ENCODE results near the gene PPIP5K1.
"Not testable (repeated sequence)": the region's sequence is repeated elsewhere in the genome, so short reads cannot be mapped to it uniquely, and the experiment has no call there.

Gene PPIP5K1

DNA sequence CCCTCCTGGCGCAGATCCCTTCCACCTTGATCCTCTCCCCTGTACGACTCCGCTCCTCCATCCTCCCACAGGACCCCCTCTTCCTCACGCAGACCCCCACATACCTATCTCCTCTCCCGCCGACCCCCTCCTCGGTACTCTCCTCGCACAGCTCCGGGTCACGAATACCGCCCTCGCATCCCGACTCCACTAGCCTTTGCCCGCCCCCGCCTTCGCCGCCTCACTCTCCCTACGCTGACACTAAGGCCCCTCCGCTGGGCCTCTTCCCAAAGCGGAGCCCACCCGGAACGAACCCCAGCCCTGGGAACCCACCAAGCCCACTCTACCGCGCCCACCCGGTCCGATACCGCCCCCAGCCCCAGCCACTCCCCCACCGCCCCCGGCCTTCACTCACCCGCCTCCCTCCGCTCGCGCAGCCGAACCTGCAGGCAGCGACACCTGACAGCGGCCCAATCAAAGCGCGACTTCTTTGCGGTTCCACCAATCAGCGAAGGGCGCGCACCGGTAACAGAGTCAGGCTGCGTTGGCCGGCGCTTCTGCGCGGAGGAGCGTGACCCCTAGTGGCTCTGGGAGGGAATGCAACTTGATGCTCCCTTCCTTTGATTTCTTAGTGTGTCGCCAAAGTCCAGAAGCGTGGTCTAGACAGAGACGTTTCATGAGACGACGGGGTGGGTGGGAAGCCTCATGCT, at the start of gene PPIP5K1:
TSS of gene PPIP5K1 (minus strand) at position 431 of the 689 bp plus-strand sequence. CDS start 5,704 bp downstream, outside the sequence.
- not testable (repeated sequence) for DNase-seq (ENCODE audit: low spot score)

DNA sequence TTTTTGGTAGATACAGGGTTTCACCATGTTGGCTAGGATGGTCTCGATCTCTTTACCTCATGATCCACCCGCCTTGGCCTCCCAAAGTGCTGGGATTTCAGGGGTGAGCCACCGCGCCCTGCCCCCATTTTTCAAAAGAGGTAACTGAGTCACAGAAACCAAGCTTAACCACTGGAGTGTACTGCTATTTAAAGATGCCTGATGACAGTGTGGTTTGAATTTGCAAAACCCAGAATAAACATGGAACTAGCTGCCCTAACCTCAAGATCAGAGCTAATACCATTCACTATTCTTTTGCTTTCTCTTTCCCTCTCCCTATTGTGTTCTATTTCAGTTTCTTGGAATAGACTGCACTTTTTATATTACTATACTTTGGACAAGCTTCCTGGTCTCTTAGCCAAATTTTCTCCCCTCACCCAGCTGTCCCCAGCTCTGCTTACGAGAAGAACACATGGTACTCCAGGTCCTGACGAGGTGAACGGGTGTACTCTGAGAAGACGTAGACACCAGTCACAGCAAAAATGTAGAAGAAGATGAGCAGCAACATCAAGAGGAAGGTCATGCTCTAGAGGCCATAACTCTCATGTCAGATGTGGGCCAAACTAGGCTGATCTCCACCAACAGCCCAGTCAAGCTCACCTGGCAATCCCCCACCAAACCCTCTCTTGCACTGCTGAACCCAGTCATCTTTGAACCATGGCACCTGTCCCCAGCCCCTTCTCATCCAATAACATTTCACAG, 48.6 kb upstream of the PPIP5K1 start:
- not testable (repeated sequence) for DNase-seq (ENCODE audit: low spot score)

DNA sequence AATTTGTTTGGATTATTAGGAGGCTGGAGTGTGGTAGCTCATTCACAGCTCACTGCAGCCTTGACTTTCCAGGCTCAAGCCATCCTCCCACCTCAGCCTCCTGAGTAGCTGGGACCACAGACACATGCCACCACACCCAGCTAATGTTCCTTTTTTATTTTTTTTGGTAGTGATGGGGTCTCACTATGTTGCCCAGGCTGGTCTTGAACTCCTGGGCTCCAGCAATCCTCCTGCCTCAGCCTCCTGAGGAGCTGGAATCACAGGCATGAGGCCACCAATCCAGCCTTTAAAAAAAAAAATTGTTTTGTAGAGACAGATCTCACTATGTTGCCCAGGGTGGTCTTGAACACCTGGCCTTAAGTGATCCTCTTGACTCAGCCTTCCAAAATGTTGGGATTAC, 36.9 kb upstream of the PPIP5K1 start:
- not testable (repeated sequence) for DNase-seq (ENCODE audit: low spot score)

DNA sequence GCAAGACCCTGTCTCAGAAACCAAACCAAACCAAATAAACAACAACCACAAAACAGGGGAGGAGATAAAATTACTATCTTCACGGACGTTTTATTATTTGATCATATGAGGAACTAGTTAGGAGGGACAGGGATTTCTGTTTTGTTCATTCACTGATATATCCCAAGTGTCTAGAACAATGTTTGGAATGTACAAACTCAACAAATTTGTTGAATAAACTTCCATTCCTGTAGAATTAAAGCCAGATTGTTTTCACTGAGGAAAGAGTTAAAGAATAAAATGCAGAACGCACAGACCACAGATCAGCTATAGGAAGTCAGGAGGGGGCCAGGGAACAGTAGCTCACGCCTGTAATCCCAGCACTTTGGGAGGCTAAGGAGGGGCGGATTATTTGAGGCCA, 35.1 kb upstream of the PPIP5K1 start:
- DNase-seq (ENCODE audit: low spot score): no peak

DNA sequence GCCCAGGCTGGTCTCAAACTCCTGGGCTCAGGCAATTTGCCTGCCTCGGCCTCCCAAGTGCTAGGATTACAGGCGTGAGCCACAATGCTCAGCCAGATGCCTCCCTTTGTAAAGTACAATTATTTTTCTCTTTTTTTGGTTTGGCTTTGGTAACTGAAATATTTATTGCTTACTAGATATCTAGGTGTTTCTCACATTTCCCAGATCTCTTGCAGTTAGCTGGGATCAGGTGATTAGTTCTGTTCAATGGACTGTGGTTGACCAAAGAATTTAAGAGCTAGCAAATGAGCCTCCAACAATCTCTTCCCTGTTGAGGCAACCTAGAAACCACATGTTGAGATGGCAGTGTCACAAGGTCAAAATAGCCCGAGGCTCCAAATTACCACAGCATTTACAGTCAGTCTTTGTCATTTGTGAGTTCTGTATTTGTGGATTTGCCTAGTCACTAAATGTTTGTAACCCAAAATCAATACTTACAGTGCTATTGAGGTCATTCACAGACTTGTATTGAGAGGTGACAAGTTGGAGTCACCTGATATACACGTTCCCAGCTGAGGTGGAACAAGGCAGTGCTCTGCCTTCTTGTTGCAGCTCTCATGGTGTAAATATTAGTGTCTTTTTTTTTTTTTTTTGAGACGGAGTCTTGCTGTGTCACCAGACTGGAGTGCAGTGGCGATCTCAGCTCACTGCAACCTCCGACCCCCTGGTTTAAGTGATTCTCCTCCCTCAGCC, 32.2 kb upstream of the PPIP5K1 start:
- DNase-seq (ENCODE audit: low spot score): not testable (repeated sequence)

DNA sequence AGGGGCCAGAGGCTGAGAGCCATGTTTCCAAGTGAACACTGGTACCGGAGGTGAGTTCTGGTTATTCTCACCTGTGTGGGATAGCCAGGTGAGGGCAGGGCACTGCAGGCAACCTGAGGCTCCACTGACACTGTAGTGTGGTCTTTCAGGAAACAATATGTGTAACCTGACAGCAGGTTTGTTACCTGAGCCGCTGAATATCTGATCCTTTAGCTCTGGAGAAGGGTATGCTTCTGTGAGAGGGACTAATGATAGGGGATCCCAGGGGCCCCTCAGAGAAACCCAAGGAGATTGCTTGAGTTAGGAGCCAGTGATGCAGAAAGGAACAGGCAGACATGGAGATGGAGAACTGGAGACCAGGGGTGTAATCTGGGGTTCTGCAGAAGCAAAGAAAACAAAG, 28.7 kb upstream of the PPIP5K1 start, which contains the start of gene STRC:
TSS of gene STRC (minus strand) at position 101 of the 400 bp plus-strand sequence. CDS start at position 23, 78 bp downstream.
- not testable (repeated sequence) for DNase-seq (ENCODE audit: low spot score)

DNA sequence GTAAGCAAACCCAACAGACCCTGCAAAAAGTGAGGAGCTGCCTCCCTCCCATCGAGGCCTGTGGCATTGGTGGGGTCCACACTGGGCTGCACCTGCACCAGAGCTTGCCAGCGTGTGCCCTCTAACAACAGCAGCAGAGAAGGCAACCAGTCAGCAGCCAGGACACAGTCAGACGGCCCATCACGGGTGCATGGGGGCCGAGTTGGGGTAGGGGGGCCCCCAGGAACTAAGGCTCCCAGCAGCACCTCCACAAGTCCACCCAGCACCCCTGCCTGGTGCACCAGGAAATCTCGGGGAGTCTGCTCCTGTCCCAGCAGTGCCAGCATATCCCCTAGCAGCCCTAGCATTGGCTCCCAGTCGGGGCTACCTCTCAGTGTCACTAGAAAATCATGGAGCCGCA, 27.7 kb upstream of the PPIP5K1 start:
- not testable (repeated sequence) for DNase-seq (ENCODE audit: low spot score)

DNA sequence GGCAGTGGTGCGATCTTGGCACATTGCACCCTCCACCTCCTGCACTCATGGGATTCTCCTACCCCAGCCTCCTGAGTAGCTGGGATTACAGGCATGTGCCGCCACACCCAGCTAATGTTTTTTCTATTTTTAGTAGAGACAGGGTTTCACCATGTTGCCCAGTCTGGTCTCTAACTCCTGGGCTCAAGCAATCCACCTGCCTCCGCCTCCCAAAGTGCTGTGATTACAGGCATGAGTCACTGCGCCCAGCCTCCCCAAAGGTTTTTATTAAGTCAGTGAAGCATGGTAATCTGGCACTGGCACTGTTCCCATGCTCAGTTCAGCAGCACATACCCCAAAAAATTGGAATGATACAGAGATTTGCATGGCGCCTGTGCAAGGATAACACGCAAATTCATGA, 12.2 kb upstream of the PPIP5K1 start:
- not testable (repeated sequence) for DNase-seq (ENCODE audit: low spot score)

DNA sequence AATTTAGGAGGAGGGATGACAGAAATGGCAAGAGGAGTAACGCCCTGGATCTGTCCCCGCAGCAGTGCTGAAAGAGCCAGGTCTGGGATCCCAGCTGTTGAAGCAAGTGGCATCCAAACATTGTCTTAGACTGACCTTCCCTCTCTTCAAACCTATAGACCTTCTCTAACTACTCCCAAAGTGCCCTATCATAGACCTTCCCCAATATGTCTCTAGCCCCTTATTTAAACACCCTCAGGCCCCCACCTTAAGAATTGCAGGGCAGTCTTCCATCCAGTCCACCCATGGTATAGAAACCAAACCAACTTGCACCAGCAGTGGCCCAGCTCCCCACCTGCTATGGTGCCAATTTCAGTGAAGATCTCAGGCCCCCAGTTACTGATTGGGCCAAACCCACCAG, 10.2 kb upstream of the PPIP5K1 start:
- DNase-seq (ENCODE audit: low spot score): not testable (repeated sequence)

DNA sequence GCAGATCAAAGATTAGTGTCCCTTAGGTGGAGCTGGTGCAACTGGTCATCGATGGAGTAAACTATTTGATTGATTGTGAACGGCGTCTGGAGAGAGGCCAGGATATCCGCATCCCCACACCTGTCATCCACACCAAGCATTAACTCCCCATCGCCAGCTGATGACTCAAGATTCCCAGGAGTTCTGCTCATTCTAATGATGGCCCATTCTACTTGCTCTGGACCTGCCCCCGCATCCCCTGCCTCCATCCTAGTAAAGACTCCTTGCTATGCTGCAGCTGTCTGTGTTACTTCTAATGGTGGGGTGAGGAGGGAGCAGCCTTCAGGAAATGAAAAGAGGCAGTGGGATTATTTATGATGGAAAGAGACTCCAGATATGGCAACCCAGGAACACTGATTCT, 9.1 kb upstream of the PPIP5K1 start:
- not testable (repeated sequence) for DNase-seq (ENCODE audit: low spot score)

DNA sequence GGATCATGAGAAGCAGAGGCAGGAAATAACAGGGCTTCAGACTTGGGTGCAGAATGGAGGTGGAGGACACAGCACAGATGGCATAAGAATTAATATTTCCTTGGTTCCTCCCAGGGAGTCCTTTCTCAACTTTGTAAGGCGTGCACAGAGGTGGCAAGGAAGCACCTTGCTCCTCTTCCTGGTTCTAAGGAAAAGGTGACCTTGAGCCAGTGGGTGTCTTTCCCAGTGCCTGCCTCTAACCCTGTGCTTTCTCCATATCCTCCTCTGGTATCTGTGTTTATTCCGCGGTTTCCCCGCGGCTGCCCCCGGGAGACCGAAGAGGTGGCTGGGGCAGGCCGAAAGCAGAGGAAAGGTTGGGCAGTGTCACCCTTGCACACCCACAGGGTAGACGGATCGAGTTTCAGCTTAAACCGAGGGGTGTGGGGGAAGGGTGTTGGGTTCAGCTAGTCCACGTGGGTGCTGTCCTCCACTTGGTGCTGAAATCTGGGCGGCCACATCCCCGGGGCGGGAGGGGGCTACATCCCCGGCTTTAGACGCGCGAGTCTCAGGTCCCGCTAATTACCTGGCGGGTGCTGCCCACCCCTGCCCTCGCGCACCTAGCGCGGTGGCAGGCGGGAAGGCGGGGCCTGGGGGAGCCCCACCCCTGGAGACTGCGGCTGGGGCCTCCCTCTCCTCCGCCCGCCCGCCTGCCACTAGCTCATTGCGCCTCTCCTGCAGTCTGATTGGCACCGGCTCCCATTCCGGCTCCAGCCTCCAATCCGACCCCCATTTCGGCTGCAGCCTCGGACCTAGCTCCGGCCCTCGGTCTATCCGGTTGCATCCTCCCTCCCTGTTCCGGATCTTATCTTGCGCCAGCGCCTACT, 3.6 kb upstream of the PPIP5K1 start, which contains the start of gene CKMT1B:
TSS of gene CKMT1B (plus strand) at position 700 of the 863 bp plus-strand sequence. CDS start 192 bp downstream, outside the sequence.
- DNase-seq (ENCODE audit: low spot score): not testable (repeated sequence)

DNA sequence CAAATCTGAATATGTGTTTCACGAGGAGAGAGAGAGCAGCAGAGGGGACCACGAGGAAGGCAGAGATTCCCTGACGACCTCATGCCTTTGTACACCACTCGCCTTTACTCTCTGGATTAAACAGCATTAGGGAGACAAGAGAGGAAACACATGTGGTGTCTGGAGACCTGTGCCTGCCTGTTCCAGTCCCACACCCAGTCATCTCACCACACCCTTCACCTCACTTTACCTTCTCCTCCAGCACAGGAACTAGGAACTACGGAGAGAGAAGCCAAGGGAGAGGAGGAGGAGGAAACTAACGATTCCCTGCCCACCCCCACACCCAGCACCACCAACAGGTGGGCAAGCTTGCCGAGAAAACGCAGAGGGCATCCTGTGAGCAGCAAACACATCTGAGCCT, 2.8 kb upstream of the PPIP5K1 start:
- DNase-seq (ENCODE audit: low spot score): not testable (repeated sequence)

DNA sequence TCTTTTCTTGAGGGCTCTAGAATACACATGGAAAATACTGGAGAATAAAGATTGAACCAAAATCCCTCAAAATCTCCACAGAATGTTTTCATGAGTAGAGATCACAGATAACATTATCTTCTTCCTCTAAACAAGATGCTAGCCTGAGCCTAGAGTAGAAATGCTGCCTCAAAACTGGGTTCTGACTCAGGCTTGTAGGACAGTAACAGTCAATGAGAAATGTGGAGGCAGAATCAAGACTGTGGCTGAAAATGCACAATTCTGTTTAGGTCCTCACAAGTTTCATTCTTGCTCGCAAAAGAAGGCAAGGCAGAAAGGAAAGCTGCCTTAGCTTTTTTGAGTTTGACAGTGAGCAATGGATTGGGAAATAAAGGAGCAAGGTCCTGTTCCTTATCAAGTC, 15.4 kb downstream of the PPIP5K1 start:
- DNase-seq (ENCODE audit: low spot score): not testable (repeated sequence)

DNA sequence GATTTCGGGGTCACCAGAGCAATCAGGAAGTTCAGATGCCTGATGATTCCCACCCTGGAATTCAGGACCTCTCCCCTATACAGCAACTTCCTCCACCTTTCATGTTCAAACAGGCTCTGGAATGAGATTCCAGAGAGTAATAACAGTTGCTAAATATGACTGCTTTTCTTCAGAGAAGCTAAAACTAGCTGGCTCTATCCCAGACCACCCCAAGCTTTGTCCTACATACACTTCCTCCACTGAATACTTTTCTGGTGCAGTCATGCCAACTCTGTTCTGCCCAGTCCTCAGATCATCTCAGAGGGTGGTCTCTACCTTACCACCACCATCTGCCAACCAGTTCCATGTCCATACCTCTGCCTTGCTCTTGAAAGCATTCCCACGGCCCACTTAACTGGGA, 23.4 kb downstream of the PPIP5K1 start:
- not testable (repeated sequence) for DNase-seq (ENCODE audit: low spot score)

DNA sequence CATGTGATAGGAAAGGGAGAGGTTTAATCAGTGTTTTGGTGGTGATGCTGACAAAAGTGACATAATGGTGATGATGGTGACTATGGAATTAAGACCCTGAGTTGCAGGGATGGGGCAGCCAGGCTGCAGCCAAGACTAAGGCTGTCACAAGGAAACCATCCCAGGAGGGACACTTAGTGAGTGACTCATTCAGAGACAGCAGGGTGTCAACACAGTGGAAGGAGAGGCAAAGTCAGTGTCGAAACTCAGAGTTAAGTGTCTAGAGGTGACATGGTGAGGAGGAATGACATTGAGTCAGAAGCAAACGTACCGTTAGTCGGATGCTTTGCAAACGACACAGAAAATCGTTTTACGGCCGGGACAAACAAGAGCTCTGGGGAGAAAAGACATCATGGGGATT, 26.2 kb downstream of the PPIP5K1 start:
- DNase-seq (ENCODE audit: low spot score): not testable (repeated sequence)

DNA sequence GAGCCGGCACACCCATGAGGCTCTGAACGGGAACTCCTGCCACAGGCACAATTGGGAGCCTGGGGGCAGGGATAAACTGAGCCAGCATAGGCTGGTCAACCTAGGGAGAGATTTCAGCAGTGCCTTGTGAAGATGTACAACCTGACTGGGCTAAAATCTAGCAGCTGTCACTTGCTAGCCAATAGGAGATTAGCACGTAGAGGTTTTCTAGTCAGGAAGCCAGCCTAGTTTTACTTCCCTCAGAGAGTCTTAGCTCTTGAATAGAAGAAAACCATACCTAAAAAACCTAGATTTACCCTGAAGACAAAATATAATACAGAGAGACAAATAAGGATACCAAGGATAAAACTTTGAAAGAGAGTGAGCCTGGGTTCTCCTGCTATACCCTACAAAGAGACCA, 27.3 kb downstream of the PPIP5K1 start:
- DNase-seq (ENCODE audit: low spot score): not testable (repeated sequence)

DNA sequence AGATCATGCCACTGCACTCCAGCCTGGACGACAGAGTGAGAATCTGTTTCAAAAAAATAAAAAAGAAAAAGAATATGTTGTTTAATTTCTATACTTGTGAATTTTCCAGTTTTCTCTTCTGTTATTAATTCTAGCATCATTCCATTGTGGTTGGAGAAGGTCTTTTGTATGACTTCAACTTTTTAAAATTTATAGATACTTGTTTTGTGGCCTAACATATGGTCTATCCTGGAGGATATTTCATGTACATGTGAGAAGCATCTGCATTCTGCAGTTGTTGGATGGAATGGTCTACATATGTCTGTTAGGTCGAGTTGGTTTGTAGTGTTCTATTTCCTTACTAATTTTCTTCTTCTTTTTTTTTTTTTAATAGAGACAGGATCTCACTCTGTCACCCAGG, 37.0 kb downstream of the PPIP5K1 start:
- DNase-seq (ENCODE audit: low spot score): no peak

DNA sequence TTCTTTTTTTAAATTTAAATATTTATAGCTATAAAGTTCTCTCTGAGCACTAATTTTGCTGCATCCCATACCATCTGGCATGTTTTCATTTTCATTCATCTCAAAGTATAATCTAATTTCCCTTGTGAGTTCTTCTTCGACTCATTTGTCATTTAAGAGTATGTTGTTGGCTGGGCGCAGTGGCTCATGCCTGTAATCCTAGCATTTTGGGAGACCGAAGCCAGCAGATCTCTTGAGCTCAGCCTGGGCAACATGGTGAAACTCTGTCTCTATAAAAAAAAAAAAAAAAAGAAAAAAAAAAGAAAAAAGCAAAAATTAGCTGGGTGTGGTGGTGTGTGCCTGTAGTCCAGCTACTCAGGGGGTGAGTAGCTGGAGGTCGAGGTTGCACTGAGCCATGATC, 37.8 kb downstream of the PPIP5K1 start:
- DNase-seq (ENCODE audit: low spot score): no peak

DNA sequence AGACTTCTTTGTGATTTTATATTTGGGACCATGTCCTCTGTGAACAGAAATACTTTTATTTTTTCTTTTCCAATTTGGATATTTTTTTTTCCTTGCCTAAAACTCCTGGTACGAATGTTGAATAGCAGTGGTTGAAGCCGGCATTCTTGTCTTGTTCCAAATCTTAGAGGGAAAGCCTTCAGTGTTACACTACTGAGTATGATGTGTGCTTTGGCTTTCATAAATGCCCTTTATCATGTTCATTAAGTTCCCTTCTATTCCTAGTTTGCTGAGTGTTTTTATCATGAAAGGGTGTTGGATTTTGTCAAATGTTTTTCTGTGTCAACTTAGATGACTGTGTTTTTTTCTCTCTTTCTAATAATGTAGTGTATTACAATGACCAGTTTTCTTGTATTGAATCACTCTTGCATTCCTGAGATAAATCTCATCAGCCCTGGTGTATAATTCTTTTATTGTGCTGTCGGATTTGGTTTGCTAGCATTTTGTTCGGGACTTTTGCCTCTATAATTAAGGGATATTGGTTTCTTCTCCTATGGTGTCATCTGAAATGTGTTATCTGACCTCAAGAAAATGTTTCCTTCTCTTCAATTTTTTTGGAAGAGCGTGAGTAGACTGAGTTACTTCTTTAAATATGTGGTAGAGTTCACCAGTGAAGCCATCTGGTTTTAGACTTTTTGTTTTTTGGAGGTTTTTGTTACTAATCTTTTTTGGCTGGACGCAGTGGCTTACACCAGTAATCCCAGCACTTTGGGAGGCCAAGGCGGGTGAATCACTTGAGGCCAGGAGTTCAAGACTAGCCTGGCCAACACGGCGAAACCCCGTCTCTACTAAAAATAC, 39.3 kb downstream of the PPIP5K1 start:
- no peak for DNase-seq (ENCODE audit: low spot score)

DNA sequence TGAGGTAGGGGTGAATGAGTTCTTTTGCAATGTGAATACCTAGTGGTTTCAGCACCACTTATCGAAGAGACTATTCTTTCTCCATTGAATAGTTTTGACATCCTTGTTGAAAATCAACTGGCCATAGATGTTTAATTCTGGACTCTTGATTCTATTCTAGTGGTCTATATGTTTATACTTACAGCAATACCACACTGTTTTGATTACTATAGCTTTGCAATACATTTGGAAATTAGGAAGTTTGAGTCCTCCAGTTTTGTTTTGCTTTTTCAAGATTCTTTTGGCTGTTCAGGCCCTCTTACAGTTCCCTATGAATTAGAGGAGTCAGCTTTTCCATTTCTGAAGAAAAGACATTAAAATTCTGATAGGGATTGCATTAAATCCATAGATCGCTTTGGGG, 42.5 kb downstream of the PPIP5K1 start:
- no peak for DNase-seq (ENCODE audit: low spot score)

DNA sequence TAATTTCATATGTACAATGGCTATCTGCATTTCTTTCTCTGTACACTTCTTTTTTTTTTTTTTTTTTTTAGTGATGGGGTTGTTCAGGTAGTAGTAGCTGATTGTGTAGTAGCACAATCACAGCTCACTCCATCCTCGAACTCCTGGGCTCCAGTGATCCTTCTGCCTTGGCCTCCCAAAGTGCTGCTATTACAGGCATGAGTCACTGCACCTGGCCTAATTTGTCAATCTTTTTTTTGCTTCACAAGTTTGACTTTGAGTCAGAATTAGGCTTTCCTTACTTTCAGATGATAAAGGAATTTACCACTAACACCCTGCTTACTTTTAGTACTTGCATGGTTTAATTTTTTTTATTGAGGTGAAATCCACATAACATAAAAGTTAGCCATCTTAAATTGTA, 44.6 kb downstream of the PPIP5K1 start:
- no peak for DNase-seq (ENCODE audit: low spot score)
